Nephron (organoid): Measurements from ENCODE around the gene DCAF4.
A peak's percentile ranks its signal among the peaks of the same experiment; 100 is the strongest.

Experiments
- H3K27ac Mint-ChIP-seq, 3 experiments: 2 replicates each; pipeline ENCODE4 v1.8.0; 2020; ENCODE audit warnings: mixed read lengths in 3 of 3, mild to moderate bottlenecking in 2 of 3, moderate library complexity in 1 of 3
- H3K27me3 Mint-ChIP-seq: 2 replicates; pipeline ENCODE4 v1.8.0; 2021; ENCODE audit warnings: low read depth, mild to moderate bottlenecking, moderate library complexity, mixed read lengths
- H3K36me3 Mint-ChIP-seq: 2 replicates; pipeline ENCODE4 v1.8.0; 2020; ENCODE audit warnings: low read depth, mixed read lengths
- H3K4me1 Mint-ChIP-seq: 2 replicates; pipeline ENCODE4 v1.8.0; 2020; ENCODE audit warnings: mixed read lengths
- H3K4me3 Mint-ChIP-seq, 3 experiments: 2 replicates each; pipeline ENCODE4 v1.8.0; 2020; ENCODE audit warnings: mild to moderate bottlenecking in 3 of 3, mixed read lengths in 3 of 3, moderate library complexity in 2 of 3
- H3K9me3 Mint-ChIP-seq: 2 replicates; pipeline ENCODE4 v1.8.0; 2020; ENCODE audit warnings: mixed read lengths
- TF ChIP-seq, protein P1 (sequence below), 3 experiments: fragments of 200-600 bp; sonication (generic); IDR thresholded peaks; one replicate each; pipeline ENCODE4 v1.5.0; 2021; ENCODE audit warnings: antibody characterized with exemption in 3 of 3; ENCODE audit not compliant: unreplicated experiment in 3 of 3

The DCAF4 gene

DNA sequence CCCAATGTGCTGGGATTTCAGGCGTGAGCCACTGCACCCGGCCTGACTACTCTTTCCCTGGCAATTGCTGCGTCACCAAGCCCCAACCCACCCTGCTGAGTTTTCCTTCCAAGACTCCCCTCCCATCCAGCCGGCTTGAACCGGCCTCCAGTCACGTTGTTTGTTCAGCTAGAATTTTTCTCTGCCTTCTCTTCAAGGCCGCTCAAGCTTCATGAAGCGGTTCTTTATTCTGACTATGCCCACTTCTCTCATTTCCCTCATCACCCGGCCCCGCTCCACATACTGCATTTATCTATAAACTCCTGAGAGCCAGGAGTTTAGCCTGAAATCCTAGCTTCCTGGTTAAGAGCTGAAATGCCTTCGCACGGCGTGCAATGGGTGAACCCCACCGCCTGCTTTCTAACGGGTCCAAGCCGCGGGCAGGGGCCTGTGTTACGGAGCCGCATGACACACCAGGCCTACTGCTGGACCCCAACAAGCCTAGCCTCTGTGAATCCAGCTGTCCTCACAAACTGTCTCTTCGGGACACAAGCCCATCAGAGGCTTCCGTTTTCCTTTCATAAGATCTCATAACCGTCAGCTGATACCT is 999 bp upstream of the DCAF4 start:
- peak overlapping the region in 2 of 3 experiments; percentile 86 to 90 for H3K27ac Mint-ChIP-seq
- H3K4me1 Mint-ChIP-seq: no peaks in the 10 kb centered on the region
- TF ChIP-seq, protein P1, sequence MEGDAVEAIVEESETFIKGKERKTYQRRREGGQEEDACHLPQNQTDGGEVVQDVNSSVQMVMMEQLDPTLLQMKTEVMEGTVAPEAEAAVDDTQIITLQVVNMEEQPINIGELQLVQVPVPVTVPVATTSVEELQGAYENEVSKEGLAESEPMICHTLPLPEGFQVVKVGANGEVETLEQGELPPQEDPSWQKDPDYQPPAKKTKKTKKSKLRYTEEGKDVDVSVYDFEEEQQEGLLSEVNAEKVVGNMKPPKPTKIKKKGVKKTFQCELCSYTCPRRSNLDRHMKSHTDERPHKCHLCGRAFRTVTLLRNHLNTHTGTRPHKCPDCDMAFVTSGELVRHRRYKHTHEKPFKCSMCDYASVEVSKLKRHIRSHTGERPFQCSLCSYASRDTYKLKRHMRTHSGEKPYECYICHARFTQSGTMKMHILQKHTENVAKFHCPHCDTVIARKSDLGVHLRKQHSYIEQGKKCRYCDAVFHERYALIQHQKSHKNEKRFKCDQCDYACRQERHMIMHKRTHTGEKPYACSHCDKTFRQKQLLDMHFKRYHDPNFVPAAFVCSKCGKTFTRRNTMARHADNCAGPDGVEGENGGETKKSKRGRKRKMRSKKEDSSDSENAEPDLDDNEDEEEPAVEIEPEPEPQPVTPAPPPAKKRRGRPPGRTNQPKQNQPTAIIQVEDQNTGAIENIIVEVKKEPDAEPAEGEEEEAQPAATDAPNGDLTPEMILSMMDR (IDR thresholded peaks at IDR 0.05; ENCODE audit: unreplicated experiment in 3 of 3): no peak
- H3K9me3 Mint-ChIP-seq: no peaks in the 10 kb centered on the region
- H3K27me3 Mint-ChIP-seq: peaks cover 7% of the 10 kb centered on the region
- no peaks in the 10 kb centered on the region for H3K36me3 Mint-ChIP-seq
- H3K4me3 Mint-ChIP-seq: peak overlapping the region; percentile 97 to 98 (median 97)

DNA sequence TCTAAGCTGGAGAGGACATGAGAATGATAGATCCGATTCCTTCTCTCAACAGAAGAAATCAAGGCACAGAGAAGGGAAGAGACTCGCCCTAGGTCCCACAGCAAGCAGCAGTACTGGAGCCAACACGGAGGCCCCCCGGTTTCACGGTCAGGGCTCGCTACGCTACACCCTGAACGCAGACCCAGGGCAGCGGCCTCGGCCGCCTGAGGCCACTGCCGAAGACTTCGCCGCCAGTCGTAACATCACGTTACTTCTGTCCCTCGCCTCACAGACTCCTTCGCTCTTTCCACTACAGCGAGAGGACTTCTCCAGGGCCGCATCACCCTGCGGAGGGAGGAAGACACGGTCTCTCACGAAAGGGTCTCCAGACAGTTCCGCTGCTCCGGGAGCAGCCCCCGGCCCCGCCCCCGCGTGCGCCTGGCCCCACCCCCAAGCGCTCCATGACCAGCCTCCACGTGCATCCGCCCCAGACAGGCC is 411 bp upstream of the DCAF4 start:
- Mint-ChIP-seq H3K4me3 (peak overlapping the region; percentile 97 to 98 (median 97)), H3K27ac (peak overlapping the region; percentile 33 to 90 (median 86)), H3K27me3 (peaks cover 7% of the 10 kb centered on the region), H3K36me3 (no peaks in the 10 kb centered on the region), H3K9me3 (no peaks in the 10 kb centered on the region), H3K4me1 (no peaks in the 10 kb centered on the region)
- TF ChIP-seq, protein P1 (IDR thresholded peaks at IDR 0.05; ENCODE audit: unreplicated experiment in 3 of 3): no peak

DNA sequence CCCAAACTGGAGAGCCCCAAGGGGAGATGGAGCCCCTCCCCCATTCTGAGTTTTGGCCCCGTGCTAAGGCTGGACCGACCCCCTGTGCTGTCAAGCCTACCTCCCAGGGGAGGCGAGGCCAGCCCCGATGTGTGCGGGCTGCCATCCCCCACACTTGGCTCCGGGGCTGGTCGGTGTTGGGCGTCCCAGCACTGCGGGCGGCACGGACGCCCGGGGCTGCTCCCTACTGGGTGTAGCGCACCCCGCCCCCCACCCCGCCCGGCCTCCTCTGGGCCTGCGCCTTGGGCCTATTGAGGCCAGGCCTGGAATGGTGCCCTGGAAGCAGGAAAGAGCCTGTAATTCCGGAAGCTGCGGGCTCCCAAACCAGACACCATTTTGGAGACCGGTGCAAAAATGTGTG is 2.6 kb downstream of the DCAF4 start:
- no peak overlapping the region for H3K4me3 Mint-ChIP-seq
- no peak overlapping the region for H3K27ac Mint-ChIP-seq
- peaks cover 7% of the 10 kb centered on the region for H3K27me3 Mint-ChIP-seq
- no peaks in the 10 kb centered on the region for H3K36me3 Mint-ChIP-seq
- TF ChIP-seq, protein P1 (IDR thresholded peaks at IDR 0.05; ENCODE audit: unreplicated experiment in 3 of 3): no peak
- no peaks in the 10 kb centered on the region for H3K9me3 Mint-ChIP-seq
- no peaks in the 10 kb centered on the region for H3K4me1 Mint-ChIP-seq

DNA sequence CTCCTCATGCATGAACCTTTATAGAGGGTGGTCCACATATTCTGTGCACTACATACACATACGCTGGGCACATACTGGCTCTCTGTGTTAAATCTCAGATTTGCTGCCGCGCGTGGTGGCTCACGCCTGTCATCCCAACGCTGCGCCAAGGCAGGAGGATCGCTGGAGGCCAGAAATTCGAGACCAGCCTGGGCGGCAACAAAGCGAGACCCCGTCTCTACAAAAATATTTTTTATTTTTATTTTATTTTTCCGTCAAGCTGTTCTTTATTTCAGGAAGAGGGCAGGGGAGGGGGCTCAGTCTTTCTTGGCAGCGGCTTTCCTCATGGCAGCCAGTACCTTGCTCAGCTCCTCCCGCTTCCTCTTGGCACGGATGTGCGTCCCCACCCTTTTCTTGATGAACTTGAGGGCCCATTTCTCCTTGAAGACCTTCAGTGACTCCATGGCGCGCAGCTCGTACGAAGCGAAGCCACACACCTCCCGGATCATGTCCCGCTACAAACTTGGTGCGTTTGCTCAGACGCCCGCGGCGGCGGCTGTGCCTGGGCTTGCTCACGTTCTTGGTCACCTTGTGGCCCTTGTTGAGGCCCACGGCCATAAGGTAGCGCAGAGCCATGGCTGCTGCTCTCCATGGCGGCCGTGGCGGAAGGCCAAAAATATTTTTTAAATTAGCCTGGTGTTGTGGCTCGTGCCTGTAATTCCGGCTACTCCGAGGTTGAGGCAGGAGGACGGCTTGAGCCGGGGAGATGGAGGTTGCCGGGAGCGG is 3.2 kb downstream of the DCAF4 start:
- H3K4me1 Mint-ChIP-seq: no peaks in the 10 kb centered on the region
- H3K4me3 Mint-ChIP-seq: peak overlapping the region in 1 of 3 experiments; percentile 27
- H3K9me3 Mint-ChIP-seq: no peaks in the 10 kb centered on the region
- TF ChIP-seq, protein P1 (IDR thresholded peaks at IDR 0.05; ENCODE audit: unreplicated experiment in 3 of 3): no peak
- H3K36me3 Mint-ChIP-seq: no peaks in the 10 kb centered on the region
- H3K27me3 Mint-ChIP-seq: peaks cover 7% of the 10 kb centered on the region
- no peak overlapping the region for H3K27ac Mint-ChIP-seq

DNA sequence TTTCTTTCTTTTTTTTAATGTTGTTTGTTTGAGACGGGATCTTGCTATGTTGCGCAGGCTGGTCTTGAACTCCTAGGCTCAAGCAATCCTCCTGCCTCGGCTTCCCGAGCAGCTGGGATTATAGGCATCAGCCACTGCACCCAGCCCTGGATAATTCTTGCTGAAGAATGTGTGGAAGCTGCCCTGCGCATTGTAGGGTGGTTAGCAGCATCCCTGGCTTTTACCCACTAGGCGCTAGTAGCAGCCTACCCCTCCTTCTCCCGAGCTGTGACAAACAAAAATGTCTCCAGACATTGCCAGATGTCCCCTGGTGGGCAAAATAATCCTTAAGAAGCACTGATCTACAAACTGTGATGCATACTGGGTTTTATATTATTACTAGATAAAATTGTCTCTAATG is 6.6 kb downstream of the DCAF4 start:
- H3K9me3 Mint-ChIP-seq: no peaks in the 10 kb centered on the region
- no peaks in the 10 kb centered on the region for H3K4me1 Mint-ChIP-seq
- TF ChIP-seq, protein P1 (IDR thresholded peaks at IDR 0.05; ENCODE audit: unreplicated experiment in 3 of 3): no peak
- H3K4me3 Mint-ChIP-seq: no peak overlapping the region
- no peaks in the 10 kb centered on the region for H3K27me3 Mint-ChIP-seq
- H3K36me3 Mint-ChIP-seq: peaks cover 2% of the 10 kb centered on the region
- H3K27ac Mint-ChIP-seq: no peak overlapping the region
